Measurements from ENCODE around the gene KLF16. TPM values are rescaled to one million over a fixed set of nuclear protein-coding genes. Genes with fewer than 3 reads are reported as not detected.

KLF16 gene
- total and polyA plus RNA-seq, 2 experiments from 2014 or later: 4.6 to 11.0 TPM

DNA sequence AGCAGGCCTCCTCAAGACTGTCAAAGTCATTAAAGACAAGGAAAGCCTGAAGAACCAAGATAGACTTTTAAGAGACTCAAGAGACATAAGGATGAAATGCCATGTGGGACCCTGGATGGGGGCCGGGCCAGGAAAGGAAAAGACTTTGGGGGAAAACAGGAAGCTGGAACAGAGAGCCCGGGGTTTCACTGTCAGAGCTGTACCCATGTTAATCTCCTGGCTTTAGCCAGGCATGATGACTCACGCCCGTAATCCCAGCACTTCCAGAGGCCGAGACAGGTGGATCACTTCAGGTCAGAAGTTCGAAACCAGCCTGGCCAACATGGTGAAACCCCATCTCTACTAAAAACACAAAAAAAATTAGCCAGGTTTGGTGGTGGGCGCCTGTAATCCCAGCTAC lies 5.6 kb upstream of the KLF16 start:
- no peak for TF ChIP-seq EZH2phosphoT487 (IDR thresholded peaks at IDR 0.05; ENCODE audit: insufficient read depth, low read depth)
- no peak for TF ChIP-seq EZH2 (IDR thresholded peaks at IDR 0.05; ENCODE audit: insufficient read depth, poor library complexity, severe bottlenecking)
- Histone ChIP-seq H3F3A (ENCODE audit: insufficient read depth) (peaks cover 2% of the 10 kb centered on the region; the same call in 1 of the 2 replicates), H3K4me2 (ENCODE audit: unreplicated experiment) (no peak overlapping the region), H3K79me2 (ENCODE audit: insufficient read depth) (peaks cover 65% of the 10 kb centered on the region), H3K27ac (no peak overlapping the region), H2AFZ (no peak overlapping the region), H3K36me3 (ENCODE audit: low read depth) (no peaks in the 10 kb centered on the region), H3K9me2 (ENCODE audit: insufficient read depth) (no peaks in the 10 kb centered on the region), H3K27me3 (replicated peaks; ENCODE audit: insufficient read depth) (no peaks in the 10 kb centered on the region), H3K4me1 (ENCODE audit: insufficient read depth) (peaks cover 7% of the 10 kb centered on the region), H4K20me1 (ENCODE audit: insufficient read depth) (no peaks in the 10 kb centered on the region), H3K9ac (no peak overlapping the region), H3K9me3 (ENCODE audit: low read depth) (no peaks in the 10 kb centered on the region), H3K4me3 (no peak overlapping the region)
- DNase-seq: no peak
- in situ Hi-C loops (cut with MboI): no loop called here
- 81 to 84% methylated on average over 7 of the region's 7 CpGs for WGBS, 2 experiments (ENCODE audit: low coverage in 1 of 2, low lambda C conversion rate in 2 of 2, missing lambda C conversion rate in 2 of 2)

DNA sequence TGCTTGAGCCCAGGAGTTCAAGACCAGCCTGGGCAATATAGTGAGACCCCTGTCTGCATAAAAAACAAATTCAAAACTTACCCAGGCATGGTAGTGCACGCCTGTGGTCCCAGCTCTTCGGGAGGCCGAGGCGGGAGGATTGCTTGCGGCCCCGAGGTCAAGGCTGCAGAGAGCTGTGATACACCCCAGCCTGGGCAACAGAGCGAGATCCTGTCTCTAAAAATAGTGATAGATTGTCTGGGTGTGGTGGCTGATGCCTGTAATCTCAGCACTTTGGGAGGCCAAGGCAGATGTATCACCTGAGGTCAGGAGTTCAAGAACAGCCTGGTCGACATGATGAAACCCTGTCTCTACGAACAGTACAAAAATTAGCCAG lies 4.0 kb upstream of the KLF16 start:
- Histone ChIP-seq H3K27me3 (replicated peaks; ENCODE audit: insufficient read depth) (no peaks in the 10 kb centered on the region), H3K27ac (no peak overlapping the region), H3K9me2 (ENCODE audit: insufficient read depth) (no peaks in the 10 kb centered on the region), H3K4me1 (ENCODE audit: insufficient read depth) (no peaks in the 10 kb centered on the region), H3K9ac (no peak overlapping the region), H3F3A (ENCODE audit: insufficient read depth) (no peaks in the 10 kb centered on the region), H4K20me1 (ENCODE audit: insufficient read depth) (no peaks in the 10 kb centered on the region), H3K79me2 (ENCODE audit: insufficient read depth) (peaks cover 52% of the 10 kb centered on the region), H3K9me3 (ENCODE audit: low read depth) (no peaks in the 10 kb centered on the region), H3K36me3 (ENCODE audit: low read depth) (no peaks in the 10 kb centered on the region), H3K4me3 (no peak overlapping the region), H2AFZ (no peak overlapping the region), H3K4me2 (ENCODE audit: unreplicated experiment) (no peak overlapping the region)
- in situ Hi-C loops (cut with MboI): no loop called here
- 86 to 92% methylated on average over 9 of the region's 9 CpGs for WGBS, 2 experiments (ENCODE audit: low coverage in 1 of 2, low lambda C conversion rate in 2 of 2, missing lambda C conversion rate in 2 of 2)
- no peak for DNase-seq
- TF ChIP-seq EZH2 (IDR thresholded peaks at IDR 0.05; ENCODE audit: insufficient read depth, poor library complexity, severe bottlenecking): no peak

DNA sequence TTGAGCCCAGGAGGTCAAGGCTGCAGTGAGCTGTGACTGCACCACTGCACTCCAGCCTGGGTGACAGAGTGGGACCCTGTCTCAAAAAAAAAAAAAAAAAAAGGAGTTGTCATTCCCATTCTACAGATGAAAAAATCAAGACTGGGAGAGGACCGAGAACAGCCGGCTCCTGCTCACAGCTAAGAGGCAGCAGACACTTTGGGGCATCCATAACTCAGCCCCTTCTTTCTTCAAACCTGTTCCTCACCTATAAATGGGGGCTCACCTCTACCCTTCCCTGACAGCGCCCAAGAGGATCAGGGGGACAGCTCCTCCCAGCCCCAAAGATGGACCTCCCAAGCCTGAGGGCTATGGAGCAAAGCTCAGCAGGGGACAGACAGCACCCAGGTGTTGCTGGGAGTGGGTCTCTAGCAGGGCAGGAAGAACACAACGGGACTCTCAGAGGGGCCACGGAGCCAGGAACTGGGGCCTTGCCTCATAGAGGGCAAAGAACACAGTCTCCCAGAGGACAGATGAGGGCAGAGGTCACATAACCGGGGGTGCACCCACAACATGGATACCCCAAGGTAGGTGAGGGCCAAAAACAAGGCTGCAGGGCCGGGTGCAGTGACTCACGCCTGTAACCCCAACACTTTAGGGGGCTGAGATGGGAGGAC lies 3.4 kb upstream of the KLF16 start:
- Histone ChIP-seq H3K79me2 (ENCODE audit: insufficient read depth) (peaks cover 52% of the 10 kb centered on the region), H3K9me3 (ENCODE audit: low read depth) (no peaks in the 10 kb centered on the region), H3K9ac (no peak overlapping the region), H4K20me1 (ENCODE audit: insufficient read depth) (no peaks in the 10 kb centered on the region), H3K4me1 (ENCODE audit: insufficient read depth) (no peaks in the 10 kb centered on the region), H2AFZ (no peak overlapping the region), H3K4me2 (ENCODE audit: unreplicated experiment) (no peak overlapping the region), H3K27ac (no peak overlapping the region), H3F3A (ENCODE audit: insufficient read depth) (no peaks in the 10 kb centered on the region), H3K27me3 (replicated peaks; ENCODE audit: insufficient read depth) (no peaks in the 10 kb centered on the region), H3K36me3 (ENCODE audit: low read depth) (no peaks in the 10 kb centered on the region), H3K9me2 (ENCODE audit: insufficient read depth) (no peaks in the 10 kb centered on the region), H3K4me3 (no peak overlapping the region)
- no peak for DNase-seq
- 82% methylated on average over 8 of the region's 8 CpGs for WGBS, 2 experiments (ENCODE audit: low coverage in 1 of 2, low lambda C conversion rate in 2 of 2, missing lambda C conversion rate in 2 of 2)
- no peak for TF ChIP-seq EZH2phosphoT487 (IDR thresholded peaks at IDR 0.05; ENCODE audit: insufficient read depth, low read depth)
- no peak for TF ChIP-seq EZH2 (IDR thresholded peaks at IDR 0.05; ENCODE audit: insufficient read depth, poor library complexity, severe bottlenecking)
- in situ Hi-C loops (cut with MboI): no loop called here

DNA sequence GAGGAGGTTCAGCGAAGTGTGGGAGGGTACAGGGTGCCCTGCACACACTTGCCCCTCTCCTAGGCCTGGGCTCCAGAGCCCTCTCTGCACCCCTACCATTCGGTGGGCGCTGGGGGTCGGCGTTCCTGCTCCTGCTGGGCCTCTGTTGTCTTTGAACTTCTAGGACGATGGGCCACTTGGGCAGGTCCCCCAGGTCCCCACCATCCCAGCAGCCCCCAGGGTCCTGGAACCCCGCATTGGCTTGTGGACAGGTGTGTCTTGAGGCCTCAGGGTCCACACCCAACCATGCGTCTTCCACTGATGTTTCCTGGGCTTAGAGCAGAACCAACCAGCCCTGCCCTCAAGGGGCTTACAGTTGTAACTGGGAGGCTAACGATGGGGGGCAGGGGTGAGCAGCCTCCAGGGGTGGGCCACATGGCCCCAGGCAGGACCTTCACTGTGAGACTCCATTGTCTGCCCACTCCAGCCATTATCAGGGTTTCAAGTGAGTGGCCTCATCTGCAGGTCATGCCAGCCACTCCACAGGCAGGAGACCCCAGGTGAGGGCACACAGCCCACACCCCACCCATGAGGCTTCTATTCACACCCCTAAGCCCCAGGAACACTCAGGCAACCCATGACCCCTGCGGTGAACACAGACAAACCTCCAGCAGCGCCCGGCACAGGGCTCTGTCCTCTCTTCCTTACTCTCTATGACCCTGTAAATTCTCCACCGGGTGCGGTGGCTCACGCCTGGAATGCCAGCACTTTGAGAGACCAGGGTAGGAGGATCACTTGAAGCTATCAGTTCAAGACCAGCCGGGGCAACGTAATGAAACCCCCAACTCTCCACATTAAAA lies 2.0 kb upstream of the KLF16 start:
- H2AFZ ChIP-seq: peak overlapping the region; percentile 84
- peak overlapping the region; percentile 96 for H3K9ac ChIP-seq
- peaks cover 52% of the 10 kb centered on the region for H3K79me2 ChIP-seq (ENCODE audit: insufficient read depth)
- H4K20me1 ChIP-seq (ENCODE audit: insufficient read depth): no peaks in the 10 kb centered on the region
- no peaks in the 10 kb centered on the region for H3F3A ChIP-seq (ENCODE audit: insufficient read depth)
- H3K4me3 ChIP-seq: peak overlapping the region; percentile 90
- TF ChIP-seq EZH2 (IDR thresholded peaks at IDR 0.05; ENCODE audit: insufficient read depth, poor library complexity, severe bottlenecking) (no peak), EZH2phosphoT487 (IDR thresholded peaks at IDR 0.05; ENCODE audit: insufficient read depth, low read depth) (no peak)
- H3K36me3 ChIP-seq (ENCODE audit: low read depth): no peaks in the 10 kb centered on the region
- in situ Hi-C loops (cut with MboI): no loop called here
- DNase-seq: no peak
- no peaks in the 10 kb centered on the region for H3K9me3 ChIP-seq (ENCODE audit: low read depth)
- peak overlapping the region; percentile 87 for H3K4me2 ChIP-seq (ENCODE audit: unreplicated experiment)
- no peaks in the 10 kb centered on the region for H3K4me1 ChIP-seq (ENCODE audit: insufficient read depth)
- WGBS, 2 experiments (ENCODE audit: low coverage in 1 of 2, low lambda C conversion rate in 2 of 2, missing lambda C conversion rate in 2 of 2): 87% methylated on average over 15 to 17 of the region's 17 CpGs
- H3K27ac ChIP-seq: peak overlapping the region; percentile 92
- H3K9me2 ChIP-seq (ENCODE audit: insufficient read depth): no peaks in the 10 kb centered on the region
- no peaks in the 10 kb centered on the region for H3K27me3 ChIP-seq (replicated peaks; ENCODE audit: insufficient read depth)

Data from GM23248 (cell line).